Right cardiac atrium (tissue), 5 donors: Measurements from ENCODE around the gene PTCH1. TPM values are rescaled to one million over a fixed set of nuclear protein-coding genes. Genes with fewer than 3 reads are reported as not detected.

Source experiments
- ATAC-seq, 2 donors: fragments of 200-7000 bp; cut with Tn5 transposase; one replicate each; pipeline versions ENCODE4 v1.8.0 to v1.9.1; 2020; ENCODE audit warnings: moderate library complexity in 2 of 2, mild to moderate bottlenecking in 1 of 2
- DNase-seq, 3 donors: peaks; one replicate each; pipeline ENCODE4 v3.0.0-alpha.2; 2020
- H3K27ac ChIP-seq: one replicate; pipeline ENCODE4 v1.5.1; 2013; ENCODE audit warnings: mild to moderate bottlenecking, low read length, control low read depth, moderate library complexity
- H3K27me3 ChIP-seq: one replicate; pipeline ENCODE4 v1.6.1; 2013; ENCODE audit not compliant: control insufficient read depth, insufficient read depth
- H3K4me1 ChIP-seq: one replicate; pipeline ENCODE4 v1.6.1; 2013; ENCODE audit warnings: low read length; ENCODE audit not compliant: control insufficient read depth, insufficient read depth
- H3K4me3 ChIP-seq: one replicate; pipeline ENCODE4 v1.5.1; 2013; ENCODE audit warnings: low read length, control low read depth
- H3K9me3 ChIP-seq: one replicate; pipeline ENCODE4 v1.6.1; 2013; ENCODE audit warnings: low read length; ENCODE audit not compliant: control insufficient read depth
- WGBS: extraction: QIAGEN DNeasy Blood & Tissue Kit; methylation state at CpG from one replicate; pipeline ENCODE4 v1.1.7; 2013; 5-methylcytosine and 5-hydroxymethylcytosine counted together
- intact Hi-C, 4 donors: fragments of 100-400 bp; cut with DNase I; formaldehyde crosslinking; loops; one replicate each; pipeline versions ENCODE4 v1.11.0 to v1.14.0; 2022 to 2023
- long read RNA-seq, 4 donors: library from polyadenylated mRNA; unstranded; transcript quantifications; one replicate each; pipeline ENCODE4 v2.0.0, GENCODE V29; 2020 to 2021
- polyA plus RNA-seq: library from polyadenylated mRNA; stranded (reverse); fragments of 200-250 nt; gene quantifications from one replicate; pipeline ENCODE4 v1.2.3, GENCODE V29; 2013
- total RNA-seq, 4 donors: library from RNA; stranded (reverse); fragmentation: NEBNext Ultra II Directional; extraction: Animal tissue kit (Norgen Biotek cat#: 25700); gene quantifications; one replicate each; pipeline ENCODE4 v1.2.1, GENCODE V29; 2021
- donor health status: healthy with polysubstance abuse.
- donor health status: DM: no; HTN: yes; CAD: no.
- donor health status: DM: no; HTN: no; CAD: no.
- donor health status: DM: no; HTN: yes; CAD: no; lungs with severe emphysema.
- donor health status: DM: yes; HTN: yes; CAD: no.

PTCH1 gene
- total RNA-seq, result 10 to 100 TPM in 1 of 4 donors, 1 to 10 TPM in 3; 5.0 to 11.1 (median 8.6) TPM
- 3.5 TPM for polyA plus RNA-seq
- long read RNA-seq, donor 1, partial matches to known transcripts, result 2 of 3 reads
- long read RNA-seq, donor 1, other reads (novel, unspliced or antisense), result 1 of 3 reads
- long read RNA-seq, donor 2, result 0 reads
- long read RNA-seq, donor 3, full-length matches to known transcripts, result 3 of 6 reads
- long read RNA-seq, donor 3, partial matches to known transcripts, result 2 of 6 reads
- long read RNA-seq, donor 3, other reads (novel, unspliced or antisense), result 1 of 6 reads
- long read RNA-seq, donor 4, full-length matches to known transcripts, result 1 of 1 reads
- long read RNA-seq, donor 4, partial matches to known transcripts, result 0 of 1 reads
- long read RNA-seq, donor 4, other reads (novel, unspliced or antisense), result 0 of 1 reads

GRCh38 chr9:95516734-95517558 is at the start of gene PTCH1:
PTCH1 (minus strand) TSS chr9:95516971.
- WGBS, result 3% methylated on average over 64 of the region's 64 CpGs
- ATAC-seq (peak; percentile 81 to 83), DNase-seq (peak; percentile 41 to 82 (median 74))
- H3K4me3 ChIP-seq, result peak within 1 kb of the TSS; percentile 81
- no peaks in the 10 kb centered on the region for H3K27me3 ChIP-seq
- H3K4me1 ChIP-seq, result no peaks in the 10 kb centered on the region
- H3K9me3 ChIP-seq, result no peaks in the 10 kb centered on the region
- H3K27ac ChIP-seq, result peak within 1 kb of the TSS; percentile 25
- intact Hi-C loops, result no loop called here

GRCh38 chr9:95565982-95566381 is 49.2 kb upstream of the PTCH1 start:
- H3K4me1 ChIP-seq, result no peaks in the 10 kb centered on the region
- H3K27me3 ChIP-seq, result no peaks in the 10 kb centered on the region
- ATAC-seq, result no peak
- H3K9me3 ChIP-seq, result no peaks in the 10 kb centered on the region
- WGBS, result 97% methylated on average over 5 of the region's 5 CpGs
- DNase-seq, result no peak
- intact Hi-C loops, result no loop called here
- H3K4me3 ChIP-seq, result no peak overlapping the region
- H3K27ac ChIP-seq, result no peak overlapping the region

GRCh38 chr9:95561913-95562312 is 45.1 kb upstream of the PTCH1 start:
- Histone ChIP-seq H3K27ac (no peak overlapping the region), H3K4me1 (no peaks in the 10 kb centered on the region), H3K4me3 (no peak overlapping the region), H3K9me3 (no peaks in the 10 kb centered on the region), H3K27me3 (no peaks in the 10 kb centered on the region)
- 74% methylated on average over 12 of the region's 12 CpGs for WGBS
- DNase-seq, result no peak
- intact Hi-C loops, result no loop called here
- no peak for ATAC-seq

- DNase-seq (no peak), ATAC-seq (no peak)
- Histone ChIP-seq H3K27ac (no peak overlapping the region), H3K4me1 (no peaks in the 10 kb centered on the region), H3K27me3 (no peaks in the 10 kb centered on the region), H3K9me3 (peaks cover 2% of the 10 kb centered on the region), H3K4me3 (no peak overlapping the region)
- intact Hi-C loops, result no loop called here
- WGBS, result 97% methylated on average over 11 of the region's 11 CpGs
Measured at GRCh38 chr9:95557142-95557541, 40.4 kb upstream of the PTCH1 start.

GRCh38 chr9:95556521-95556920 is 39.8 kb upstream of the PTCH1 start:
- Histone ChIP-seq H3K9me3 (peaks cover 2% of the 10 kb centered on the region), H3K4me1 (no peaks in the 10 kb centered on the region), H3K27ac (no peak overlapping the region), H3K4me3 (no peak overlapping the region), H3K27me3 (no peaks in the 10 kb centered on the region)
- intact Hi-C loops, result no loop called here
- 77% methylated on average over 10 of the region's 10 CpGs for WGBS
- no peak for ATAC-seq
- no peak for DNase-seq

- ATAC-seq, result peak; percentile 83 to 89
- DNase-seq, result peak; percentile 73 to 82 (median 77)
- WGBS, result 14% methylated on average over 43 of the region's 43 CpGs
- Histone ChIP-seq H3K27me3 (no peaks in the 10 kb centered on the region), H3K4me3 (peak overlapping the region; percentile 29), H3K27ac (no peak overlapping the region), H3K9me3 (peaks cover 2% of the 10 kb centered on the region), H3K4me1 (no peaks in the 10 kb centered on the region)
- intact Hi-C loops, result no loop called here
Measured at GRCh38 chr9:95552814-95553546, 36.2 kb upstream of the PTCH1 start.

- no peak for DNase-seq
- Histone ChIP-seq H3K27me3 (no peaks in the 10 kb centered on the region), H3K27ac (no peak overlapping the region), H3K4me1 (no peaks in the 10 kb centered on the region), H3K4me3 (no peak overlapping the region), H3K9me3 (peaks cover 2% of the 10 kb centered on the region)
- intact Hi-C loops, result no loop called here
- no peak for ATAC-seq
- 84% methylated on average over 6 of the region's 6 CpGs for WGBS
Measured at GRCh38 chr9:95552255-95552654, 35.5 kb upstream of the PTCH1 start.

GRCh38 chr9:95551406-95551805 is 34.6 kb upstream of the PTCH1 start:
- H3K9me3 ChIP-seq, result peaks cover 2% of the 10 kb centered on the region
- intact Hi-C loops, result no loop called here
- no peaks in the 10 kb centered on the region for H3K4me1 ChIP-seq
- no peak for DNase-seq
- ATAC-seq, result no peak
- no peak overlapping the region for H3K27ac ChIP-seq
- WGBS, result 90% methylated on average over 4 of the region's 4 CpGs
- H3K27me3 ChIP-seq, result no peaks in the 10 kb centered on the region
- H3K4me3 ChIP-seq, result no peak overlapping the region

- 63% methylated on average over 12 of the region's 12 CpGs for WGBS
- DNase-seq, result no peak
- intact Hi-C loops, result no loop called here
Measured at GRCh38 chr9:95545831-95546567, 29.2 kb upstream of the PTCH1 start.

GRCh38 chr9:95533996-95534680 is 17.4 kb upstream of the PTCH1 start:
- DNase-seq (no peak), ATAC-seq (no peak)
- Histone ChIP-seq H3K27ac (no peak overlapping the region), H3K4me3 (no peak overlapping the region), H3K9me3 (no peaks in the 10 kb centered on the region), H3K27me3 (no peaks in the 10 kb centered on the region), H3K4me1 (no peaks in the 10 kb centered on the region)
- intact Hi-C loops, result no loop called here
- WGBS, result 77% methylated on average over 8 of the region's 8 CpGs

More at GRCh38 chr9:95545831-95546567, 29.2 kb upstream of the PTCH1 start:
- H3K27ac ChIP-seq, result no peak overlapping the region
- H3K4me3 ChIP-seq, result no peak overlapping the region
- no peak for ATAC-seq
- no peaks in the 10 kb centered on the region for H3K4me1 ChIP-seq
- H3K9me3 ChIP-seq, result no peaks in the 10 kb centered on the region
- H3K27me3 ChIP-seq, result no peaks in the 10 kb centered on the region
